ENCODE data around the gene AK5.

DNA sequence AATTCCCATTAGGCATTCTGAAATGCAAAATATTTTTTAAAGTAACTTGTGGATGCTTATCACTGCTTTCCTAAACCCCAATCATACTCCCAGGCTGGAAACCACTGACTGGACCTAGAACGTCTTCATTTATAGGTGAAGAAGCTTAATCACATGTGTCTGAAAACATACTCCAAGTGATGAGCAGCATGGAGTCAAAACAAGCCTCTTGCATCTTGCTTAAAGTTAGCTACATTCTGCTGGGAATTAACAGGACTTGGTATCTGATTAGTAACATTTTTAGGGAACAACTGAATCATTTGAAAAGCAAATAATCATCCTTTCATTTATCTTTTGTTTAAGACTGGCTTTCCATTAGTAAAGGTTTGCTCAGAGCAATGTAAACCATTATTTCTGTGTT lies 105.7 kb downstream of the AK5 start:
- TF ChIP-seq EZH2 (IDR thresholded peaks at IDR 0.05; ENCODE audit: low read length): no peak
- no peak for TF ChIP-seq CTCF (optimal IDR thresholded peaks at IDR 0.05 in 1 of 3, IDR thresholded peaks at IDR 0.05 in 1 of 3, conservative IDR thresholded peaks at IDR 0.05 in 1 of 3; ENCODE audit: extremely low read depth in 1 of 3, insufficient read depth in 2 of 3, low read length in 3 of 3)
